Measurements from ENCODE around the gene CACNB1. TPM values are rescaled to one million over a fixed set of nuclear protein-coding genes. Genes with fewer than 3 reads are reported as not detected.

CACNB1 gene
- total RNA-seq, 3 donors from 2014 or later, result 8.3 to 9.0 (median 8.8) TPM

DNA sequence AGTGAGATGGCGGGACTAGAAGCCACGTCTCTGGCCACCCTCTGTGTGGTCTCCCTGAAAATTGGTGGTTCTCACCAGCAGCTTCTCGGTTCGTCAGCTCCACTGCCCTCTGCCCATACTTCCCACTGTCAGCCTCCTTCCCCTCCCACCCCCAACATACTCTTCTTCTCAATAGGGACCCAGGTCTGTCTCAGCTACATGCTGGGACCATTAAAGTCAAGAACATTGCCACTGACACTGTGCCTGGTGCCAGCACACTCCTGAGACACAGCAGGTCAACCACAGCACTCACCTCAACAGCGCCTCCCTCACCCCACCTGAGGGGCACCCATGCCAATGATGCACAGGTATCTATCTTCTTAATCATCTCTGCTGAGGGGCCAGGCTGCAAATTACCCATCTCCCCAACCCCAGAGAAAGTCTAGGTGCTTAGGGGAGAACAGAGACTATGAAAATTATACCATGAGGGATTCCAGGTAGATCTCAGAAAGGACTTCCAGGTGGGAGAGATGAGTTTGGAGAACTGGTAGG, 47.3 kb downstream of the CACNB1 start:
- DNase-seq (peak; percentile 13), ATAC-seq (no peak)
- Mint-ChIP-seq H3K9me3 (no peaks in the 10 kb centered on the region), H3K4me3 (peak overlapping the region; percentile 75), H3K4me1 (ENCODE audit: low read depth) (peaks cover 39% of the 10 kb centered on the region), H3K27me3 (ENCODE audit: low read depth) (peaks cover 10% of the 10 kb centered on the region), H3K36me3 (ENCODE audit: insufficient read depth) (peaks cover 1% of the 10 kb centered on the region)

- Mint-ChIP-seq H3K9me3 (no peaks in the 10 kb centered on the region), H3K27me3 (ENCODE audit: low read depth) (peaks cover 4% of the 10 kb centered on the region), H3K4me1 (ENCODE audit: low read depth) (peaks cover 28% of the 10 kb centered on the region), H3K4me3 (no peak overlapping the region), H3K36me3 (ENCODE audit: insufficient read depth) (no peaks in the 10 kb centered on the region)
- ATAC-seq (no peak), DNase-seq (no peak)
Measured at GRCh38 chr17:39147221-39148185, 50.0 kb downstream of the CACNB1 start.

- Mint-ChIP-seq H3K27me3 (ENCODE audit: low read depth) (peaks cover 4% of the 10 kb centered on the region), H3K4me3 (no peak overlapping the region), H3K4me1 (ENCODE audit: low read depth) (peaks cover 20% of the 10 kb centered on the region), H3K9me3 (peaks cover 5% of the 10 kb centered on the region), H3K36me3 (ENCODE audit: insufficient read depth) (peaks cover 3% of the 10 kb centered on the region)
- DNase-seq, result no peak
- ATAC-seq, result no peak
Measured at GRCh38 chr17:39146273-39146672, 51.2 kb downstream of the CACNB1 start.

DNA sequence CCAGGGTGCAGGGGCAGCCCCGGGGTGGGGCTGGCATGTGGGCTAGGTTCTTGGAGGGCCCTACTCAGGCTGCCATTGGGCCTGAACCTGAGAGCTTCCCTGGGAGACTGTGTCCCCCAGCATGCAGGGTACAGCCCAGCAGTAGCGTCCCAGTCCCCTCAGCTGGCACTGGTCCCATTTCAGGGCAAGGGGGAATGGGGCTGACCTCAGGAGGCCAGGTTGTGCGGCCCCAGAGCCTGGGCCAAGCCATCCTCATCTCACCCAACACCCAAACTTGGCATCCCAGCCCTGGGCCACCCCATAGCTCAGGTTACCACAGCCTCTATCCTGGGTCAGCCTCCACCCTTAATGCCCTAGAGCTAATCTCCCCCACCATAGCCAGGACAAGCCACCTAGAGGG, 52.3 kb downstream of the CACNB1 start:
- Mint-ChIP-seq H3K4me3 (no peak overlapping the region), H3K36me3 (ENCODE audit: insufficient read depth) (peaks cover 3% of the 10 kb centered on the region), H3K27me3 (ENCODE audit: low read depth) (peaks cover 2% of the 10 kb centered on the region), H3K9me3 (peaks cover 5% of the 10 kb centered on the region), H3K4me1 (ENCODE audit: low read depth) (peaks cover 12% of the 10 kb centered on the region)
- no peak for ATAC-seq
- no peak for DNase-seq

- H3K9me3 Mint-ChIP-seq, result peaks cover 5% of the 10 kb centered on the region
- H3K4me1 Mint-ChIP-seq (ENCODE audit: low read depth), result peaks cover 4% of the 10 kb centered on the region
- ATAC-seq, result no peak
- H3K27me3 Mint-ChIP-seq (ENCODE audit: low read depth), result no peaks in the 10 kb centered on the region
- no peak overlapping the region for H3K4me3 Mint-ChIP-seq
- H3K36me3 Mint-ChIP-seq (ENCODE audit: insufficient read depth), result peaks cover 3% of the 10 kb centered on the region
- no peak for DNase-seq
Measured at GRCh38 chr17:39144416-39144840, 53.0 kb downstream of the CACNB1 start.

DNA sequence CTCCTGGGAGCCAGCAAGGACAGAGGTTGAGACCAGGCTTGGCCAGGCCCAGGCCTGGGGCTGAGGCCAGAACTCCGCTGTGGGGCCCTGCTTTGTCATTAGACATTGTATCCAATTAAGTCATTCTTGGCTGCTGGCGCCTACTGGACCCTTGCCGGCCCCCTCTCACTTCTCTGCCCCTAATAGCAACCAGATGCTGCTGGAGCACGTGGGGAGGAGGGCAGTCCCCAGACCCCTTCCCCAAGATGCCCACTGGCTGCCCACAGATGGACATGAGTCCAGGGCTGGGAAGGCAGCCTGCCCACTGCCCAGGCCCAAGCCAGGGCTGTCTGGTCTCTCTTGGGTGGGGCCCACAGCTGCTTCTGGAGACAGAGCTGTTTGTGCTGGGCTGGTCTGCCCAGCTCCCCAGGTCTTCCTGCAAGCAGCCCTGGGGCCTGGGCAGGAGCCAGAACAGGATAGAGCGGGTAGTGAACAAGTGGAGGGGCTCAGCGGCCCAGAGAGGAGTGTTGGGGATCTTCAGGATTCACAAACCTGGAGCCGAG, 53.8 kb downstream of the CACNB1 start:
- no peak overlapping the region for H3K4me3 Mint-ChIP-seq
- peaks cover 5% of the 10 kb centered on the region for H3K9me3 Mint-ChIP-seq

DNA sequence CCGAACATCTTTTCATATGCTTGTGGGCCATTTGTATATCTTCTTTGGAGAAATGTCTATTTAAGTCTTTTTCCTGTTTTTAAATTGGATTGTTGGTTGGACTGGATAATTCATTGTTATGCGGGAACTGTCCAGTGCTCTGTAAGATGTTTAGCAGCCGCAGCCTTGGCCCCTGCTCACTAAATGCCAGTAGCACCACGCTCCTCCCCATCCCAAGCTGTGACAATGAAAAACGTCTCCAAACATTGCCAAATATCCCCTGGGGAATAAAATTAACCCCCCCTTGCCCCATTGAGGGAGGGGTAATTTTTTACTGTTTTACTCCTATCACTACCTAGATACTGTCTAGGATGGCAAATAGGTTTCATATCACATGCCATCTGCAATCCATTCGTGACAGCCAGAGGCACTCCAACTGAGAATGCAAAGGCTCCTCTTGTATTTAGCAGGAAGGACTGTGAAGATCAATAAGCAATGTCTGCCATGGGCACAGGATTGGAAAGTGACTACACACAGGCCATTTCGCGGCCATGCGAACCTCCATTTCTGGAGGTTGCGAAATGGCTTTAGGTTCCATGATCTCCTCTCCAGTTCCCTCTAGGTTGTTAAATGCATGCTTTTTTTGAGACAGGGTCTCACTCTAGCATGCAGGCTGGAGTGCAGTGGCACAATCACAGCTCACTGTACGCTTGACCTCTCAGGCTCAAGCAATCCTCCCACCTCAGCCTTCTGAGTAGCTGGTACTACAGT, 55.4 kb downstream of the CACNB1 start:
- Mint-ChIP-seq H3K4me1 (ENCODE audit: low read depth) (peaks cover 2% of the 10 kb centered on the region), H3K4me3 (no peak overlapping the region), H3K9me3 (peaks cover 5% of the 10 kb centered on the region), H3K36me3 (ENCODE audit: insufficient read depth) (peaks cover 3% of the 10 kb centered on the region), H3K27me3 (ENCODE audit: low read depth) (no peaks in the 10 kb centered on the region)
- DNase-seq, result no peak
- no peak for ATAC-seq

More for the DNA sequence above, 53.8 kb downstream of the CACNB1 start:
- ATAC-seq (no peak), DNase-seq (no peak)
- no peaks in the 10 kb centered on the region for H3K27me3 Mint-ChIP-seq (ENCODE audit: low read depth)
- H3K36me3 Mint-ChIP-seq (ENCODE audit: insufficient read depth), result peaks cover 3% of the 10 kb centered on the region
- peaks cover 2% of the 10 kb centered on the region for H3K4me1 Mint-ChIP-seq (ENCODE audit: low read depth)

DNA sequence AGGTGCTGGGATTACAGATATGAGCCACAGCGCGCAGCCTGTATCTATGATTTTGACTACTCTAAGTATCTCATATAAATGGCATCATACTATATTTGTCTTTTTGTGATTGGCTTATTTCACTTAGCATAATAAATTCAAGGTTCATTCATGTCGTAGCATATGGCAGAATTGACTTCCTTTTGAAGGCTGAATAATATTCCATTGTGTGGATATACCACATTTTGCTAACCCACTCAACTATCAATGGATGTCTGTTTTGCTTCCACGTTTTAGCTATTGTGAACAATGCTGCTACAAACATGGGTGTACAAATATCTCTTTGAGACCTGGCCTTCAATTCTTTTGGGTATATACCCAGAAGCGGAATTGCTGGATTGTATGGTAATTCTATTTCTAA, 56.2 kb downstream of the CACNB1 start:
- ATAC-seq (no peak), DNase-seq (no peak)
- Mint-ChIP-seq H3K4me3 (no peak overlapping the region), H3K27me3 (ENCODE audit: low read depth) (no peaks in the 10 kb centered on the region), H3K36me3 (ENCODE audit: insufficient read depth) (peaks cover 3% of the 10 kb centered on the region), H3K9me3 (peaks cover 5% of the 10 kb centered on the region), H3K4me1 (ENCODE audit: low read depth) (peaks cover 2% of the 10 kb centered on the region)

- H3K27me3 Mint-ChIP-seq (ENCODE audit: low read depth), result no peaks in the 10 kb centered on the region
- H3K4me3 Mint-ChIP-seq, result no peak overlapping the region
- peaks cover 5% of the 10 kb centered on the region for H3K9me3 Mint-ChIP-seq
- no peaks in the 10 kb centered on the region for H3K4me1 Mint-ChIP-seq (ENCODE audit: low read depth)
- DNase-seq (no peak), ATAC-seq (no peak)
- peaks cover 3% of the 10 kb centered on the region for H3K36me3 Mint-ChIP-seq (ENCODE audit: insufficient read depth)
Measured at GRCh38 chr17:39139561-39139960, 57.9 kb downstream of the CACNB1 start.

DNA sequence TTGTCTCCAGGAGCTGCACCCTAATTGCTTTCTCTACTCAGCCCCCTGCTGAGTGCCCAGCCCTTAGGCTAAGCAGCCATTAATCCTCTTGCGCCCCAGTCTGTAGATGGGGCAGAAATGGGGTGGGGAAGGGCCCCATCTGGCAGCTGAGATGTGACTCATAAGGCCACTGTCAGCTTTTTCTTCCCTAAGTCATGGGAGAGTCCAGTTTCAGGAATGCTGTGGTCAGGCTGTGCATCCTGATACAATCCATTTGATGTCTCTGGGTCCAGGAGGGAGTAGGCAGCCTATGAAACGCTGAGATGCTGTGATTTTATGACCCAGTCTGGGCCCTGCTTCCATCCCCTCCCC, 58.3 kb downstream of the CACNB1 start:
- no peak for DNase-seq
- Mint-ChIP-seq H3K9me3 (peaks cover 5% of the 10 kb centered on the region), H3K4me1 (ENCODE audit: low read depth) (no peaks in the 10 kb centered on the region), H3K36me3 (ENCODE audit: insufficient read depth) (peaks cover 3% of the 10 kb centered on the region), H3K4me3 (no peak overlapping the region), H3K27me3 (ENCODE audit: low read depth) (no peaks in the 10 kb centered on the region)
- ATAC-seq, result no peak

DNA sequence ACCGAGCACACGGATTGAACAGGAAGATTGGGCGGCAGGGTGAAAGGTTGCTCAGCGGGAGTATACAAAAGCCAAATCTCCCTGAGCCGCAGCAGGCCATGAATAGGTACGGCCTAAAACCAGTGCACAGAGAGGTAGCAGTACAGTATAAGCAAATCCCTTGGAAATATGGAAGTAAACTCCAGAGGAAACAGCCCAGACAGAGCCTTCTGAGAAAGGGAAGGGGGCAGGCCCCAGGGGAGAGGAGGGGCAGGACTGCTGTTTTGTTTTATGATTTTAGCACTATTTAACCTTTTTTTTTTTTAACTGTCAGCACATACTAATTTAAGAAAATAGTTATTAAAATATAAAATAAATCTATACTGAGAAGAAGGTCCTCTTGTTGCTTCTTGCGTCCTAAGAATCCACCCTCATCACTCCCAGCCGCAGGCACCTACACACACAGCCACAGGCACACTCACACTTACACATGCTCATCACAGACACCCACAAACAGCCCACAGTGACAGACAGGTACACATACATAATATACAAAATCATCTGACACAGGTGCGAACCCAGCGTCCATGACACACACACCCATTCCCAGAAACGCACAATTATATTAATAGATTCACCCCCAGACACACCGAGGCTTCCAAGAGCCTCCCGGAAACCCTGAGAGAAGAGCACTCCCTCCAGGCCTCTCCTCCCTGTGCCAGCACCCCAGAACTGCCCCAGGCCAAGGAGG, 58.9 kb downstream of the CACNB1 start:
- DNase-seq, result no peak

GRCh38 chr17:39134878-39135277, 62.6 kb downstream of the CACNB1 start:
- ATAC-seq, result no peak
- no peak for DNase-seq
- Mint-ChIP-seq H3K4me3 (no peak overlapping the region), H3K4me1 (ENCODE audit: low read depth) (no peaks in the 10 kb centered on the region), H3K27me3 (ENCODE audit: low read depth) (no peaks in the 10 kb centered on the region), H3K36me3 (ENCODE audit: insufficient read depth) (no peaks in the 10 kb centered on the region), H3K9me3 (no peaks in the 10 kb centered on the region)

More for the DNA sequence above, 58.9 kb downstream of the CACNB1 start:
- no peaks in the 10 kb centered on the region for H3K27me3 Mint-ChIP-seq (ENCODE audit: low read depth)
- no peak for ATAC-seq
- peaks cover 3% of the 10 kb centered on the region for H3K36me3 Mint-ChIP-seq (ENCODE audit: insufficient read depth)
- H3K4me1 Mint-ChIP-seq (ENCODE audit: low read depth), result no peaks in the 10 kb centered on the region
- H3K4me3 Mint-ChIP-seq, result no peak overlapping the region
- peaks cover 5% of the 10 kb centered on the region for H3K9me3 Mint-ChIP-seq

DNA sequence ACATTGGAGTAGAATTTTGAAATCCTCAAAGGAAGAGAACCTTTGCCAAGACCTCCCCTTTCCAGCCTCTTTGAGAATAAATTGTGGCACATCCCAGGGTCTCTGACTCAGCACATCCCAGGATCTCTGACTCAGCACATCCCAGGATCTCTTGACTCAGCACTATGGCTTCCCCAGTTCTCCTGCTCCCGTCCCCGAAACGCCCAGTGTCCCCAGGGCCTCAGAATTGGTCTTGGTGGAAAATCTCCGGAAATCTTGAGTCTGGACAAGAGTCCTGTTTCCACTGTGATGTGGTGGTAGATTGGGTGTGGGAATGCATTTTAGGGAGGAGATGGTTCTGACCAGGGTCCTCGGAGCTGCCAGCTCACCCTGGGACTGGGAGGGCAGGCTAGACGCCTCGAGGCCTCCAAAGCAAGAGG, 65.3 kb downstream of the CACNB1 start:
- Mint-ChIP-seq H3K27me3 (ENCODE audit: low read depth) (no peaks in the 10 kb centered on the region), H3K36me3 (ENCODE audit: insufficient read depth) (no peaks in the 10 kb centered on the region), H3K4me1 (ENCODE audit: low read depth) (no peaks in the 10 kb centered on the region), H3K9me3 (no peaks in the 10 kb centered on the region), H3K4me3 (no peak overlapping the region)
- ATAC-seq, result no peak
- DNase-seq, result no peak

DNA sequence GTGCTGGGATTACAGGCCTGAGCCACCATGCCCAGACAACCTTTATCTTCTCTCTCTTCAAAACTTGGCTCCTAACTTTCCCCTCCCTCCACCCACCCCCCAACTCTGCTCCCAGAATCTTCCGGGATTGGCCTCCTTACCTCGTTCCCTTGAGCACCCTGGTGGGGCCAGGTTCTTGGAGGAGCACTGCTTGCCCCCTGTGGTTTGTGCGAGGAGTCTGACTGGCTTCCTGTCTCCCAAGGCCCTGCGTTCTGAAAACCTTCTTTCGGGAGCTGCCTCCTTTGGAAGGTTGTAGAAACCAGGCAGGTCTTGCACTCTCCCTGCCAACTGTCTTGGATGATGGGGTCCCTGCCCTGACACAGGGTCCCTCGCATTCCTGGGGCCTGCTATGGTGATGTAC, 65.9 kb downstream of the CACNB1 start:
- no peaks in the 10 kb centered on the region for H3K4me1 Mint-ChIP-seq (ENCODE audit: low read depth)

More for the DNA sequence above, 65.9 kb downstream of the CACNB1 start:
- DNase-seq, result no peak
- Mint-ChIP-seq H3K4me3 (no peak overlapping the region), H3K9me3 (no peaks in the 10 kb centered on the region), H3K27me3 (ENCODE audit: low read depth) (no peaks in the 10 kb centered on the region), H3K36me3 (ENCODE audit: insufficient read depth) (no peaks in the 10 kb centered on the region)
- ATAC-seq, result no peak
